Measurements from ENCODE around the gene SHC2.

SHC2 gene

DNA sequence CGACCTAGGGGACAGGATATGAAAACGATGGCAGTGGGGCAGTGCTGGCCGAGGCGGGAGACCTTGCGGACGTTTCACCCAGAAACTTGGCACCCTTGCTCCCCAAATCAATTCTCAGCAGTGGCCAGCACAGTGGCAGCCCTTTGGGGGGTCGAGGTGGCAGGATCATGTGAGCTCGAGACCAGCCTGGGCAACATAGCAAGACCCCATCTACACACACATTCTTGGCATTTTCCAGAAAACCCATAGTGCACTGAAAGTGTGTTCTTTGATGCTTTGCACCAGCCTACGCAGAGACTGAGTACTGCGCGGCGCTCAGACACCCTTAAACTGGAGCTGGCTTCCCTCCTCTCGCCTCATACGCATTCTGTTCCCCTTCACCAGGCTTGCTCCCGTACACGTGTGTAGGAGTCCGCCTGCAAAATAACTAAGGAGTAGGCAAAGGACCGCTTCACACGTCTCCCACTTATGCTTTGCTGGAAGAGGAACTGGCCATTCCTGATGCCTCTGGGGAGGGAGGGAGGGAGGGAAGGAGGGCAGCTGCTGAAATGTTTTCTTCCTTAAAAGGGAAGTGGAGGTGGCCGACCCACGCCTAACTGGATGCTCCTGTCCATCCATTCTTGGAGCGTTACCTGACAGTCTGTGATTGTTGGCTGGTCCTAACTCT, 92.7 kb downstream of the SHC2 start:
- DNase-seq (ENCODE audit: low spot score): no peak
- TF ChIP-seq, protein P1, sequence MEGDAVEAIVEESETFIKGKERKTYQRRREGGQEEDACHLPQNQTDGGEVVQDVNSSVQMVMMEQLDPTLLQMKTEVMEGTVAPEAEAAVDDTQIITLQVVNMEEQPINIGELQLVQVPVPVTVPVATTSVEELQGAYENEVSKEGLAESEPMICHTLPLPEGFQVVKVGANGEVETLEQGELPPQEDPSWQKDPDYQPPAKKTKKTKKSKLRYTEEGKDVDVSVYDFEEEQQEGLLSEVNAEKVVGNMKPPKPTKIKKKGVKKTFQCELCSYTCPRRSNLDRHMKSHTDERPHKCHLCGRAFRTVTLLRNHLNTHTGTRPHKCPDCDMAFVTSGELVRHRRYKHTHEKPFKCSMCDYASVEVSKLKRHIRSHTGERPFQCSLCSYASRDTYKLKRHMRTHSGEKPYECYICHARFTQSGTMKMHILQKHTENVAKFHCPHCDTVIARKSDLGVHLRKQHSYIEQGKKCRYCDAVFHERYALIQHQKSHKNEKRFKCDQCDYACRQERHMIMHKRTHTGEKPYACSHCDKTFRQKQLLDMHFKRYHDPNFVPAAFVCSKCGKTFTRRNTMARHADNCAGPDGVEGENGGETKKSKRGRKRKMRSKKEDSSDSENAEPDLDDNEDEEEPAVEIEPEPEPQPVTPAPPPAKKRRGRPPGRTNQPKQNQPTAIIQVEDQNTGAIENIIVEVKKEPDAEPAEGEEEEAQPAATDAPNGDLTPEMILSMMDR (IDR thresholded peaks at IDR 0.05; ENCODE audit: borderline replicate concordance, control extremely low read depth, extremely low read depth, insufficient read depth, missing control alignments): no peak
- in situ Hi-C loops (cut with MboI; ENCODE audit: low sequenced_read_pairs, unreplicated experiment): no loop called here

DNA sequence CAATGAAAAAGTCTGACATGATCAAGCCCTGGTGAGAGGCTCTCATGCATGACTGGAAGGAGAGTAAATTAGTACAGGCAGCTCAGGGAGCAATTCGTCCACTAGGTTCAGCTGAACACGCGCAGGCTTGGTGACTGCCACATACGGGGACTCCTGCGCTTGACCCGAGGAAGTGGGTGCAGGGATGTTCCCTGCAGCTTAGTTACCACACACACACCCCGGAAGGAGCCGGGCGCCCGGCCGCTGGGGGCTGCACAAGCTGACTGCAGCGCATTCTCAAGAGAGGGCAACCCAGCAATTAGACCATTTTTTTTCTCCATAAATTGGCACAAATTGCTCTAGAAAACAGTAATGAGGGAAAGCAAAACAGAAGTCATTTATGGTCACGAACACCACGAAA, 93.3 kb downstream of the SHC2 start:
- DNase-seq (ENCODE audit: low spot score): no peak
- TF ChIP-seq, protein P1 (IDR thresholded peaks at IDR 0.05; ENCODE audit: borderline replicate concordance, control extremely low read depth, extremely low read depth, insufficient read depth, missing control alignments): no peak
- in situ Hi-C loops (cut with MboI; ENCODE audit: low sequenced_read_pairs, unreplicated experiment): no loop called here

DNA sequence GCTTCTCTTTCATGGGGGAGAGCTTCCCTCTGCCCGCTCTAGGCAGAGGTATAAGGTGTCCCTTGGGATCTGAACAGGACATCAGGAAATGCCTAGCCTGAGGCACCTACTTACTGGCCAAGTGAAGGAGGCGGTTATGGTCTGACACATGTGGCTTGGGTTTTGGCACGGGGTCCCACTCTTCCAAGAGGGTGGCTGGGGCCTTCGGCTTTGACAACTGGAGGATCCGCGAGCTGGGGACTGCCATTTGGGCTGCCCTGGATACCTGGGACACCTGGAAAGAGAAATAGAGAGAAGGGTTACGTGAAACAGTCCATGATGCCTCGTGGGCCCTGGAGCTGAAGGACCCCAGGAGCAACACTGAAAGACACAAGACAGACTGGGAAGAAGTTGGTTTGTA, 93.9 kb downstream of the SHC2 start:
- in situ Hi-C loops (cut with MboI; ENCODE audit: low sequenced_read_pairs, unreplicated experiment): no loop called here
- no peak for DNase-seq (ENCODE audit: low spot score)
- TF ChIP-seq, protein P1 (IDR thresholded peaks at IDR 0.05; ENCODE audit: borderline replicate concordance, control extremely low read depth, extremely low read depth, insufficient read depth, missing control alignments): no peak

Data from GM13976 (cell line).